Muscle of leg (tissue), 11 donors: ENCODE data around the gene PTBP2. TPM values are rescaled to one million over a fixed set of nuclear protein-coding genes. Genes with fewer than 3 reads are reported as not detected.

Experiments
- DNase-seq: peaks from one replicate; pipeline ENCODE4 v3.0.0; 2013
- H3K27ac ChIP-seq: one replicate; pipeline ENCODE4 v1.5.1; 2013; ENCODE audit warnings: mild to moderate bottlenecking, low read length, control low read depth
- H3K27me3 ChIP-seq: one replicate; pipeline ENCODE4 v1.6.1; 2013; ENCODE audit warnings: low read length; ENCODE audit not compliant: control insufficient read depth, insufficient read depth
- H3K36me3 ChIP-seq: one replicate; pipeline ENCODE4 v1.6.1; 2013; ENCODE audit warnings: low read length; ENCODE audit not compliant: control insufficient read depth, insufficient read depth
- H3K4me1 ChIP-seq: one replicate; pipeline ENCODE4 v1.6.1; 2013; ENCODE audit warnings: low read length; ENCODE audit not compliant: control insufficient read depth, insufficient read depth
- H3K4me3 ChIP-seq: one replicate; pipeline ENCODE4 v1.5.1; 2013; ENCODE audit warnings: low read length, control low read depth
- H3K9me3 ChIP-seq: replicated peaks from 2 replicates; pipeline ENCODE4 v1.6.1; 2013; ENCODE audit warnings: low read depth, low read length; ENCODE audit not compliant: control insufficient read depth
- WGBS: methylation state at CpG from one replicate; pipeline ENCODE4 v1.1.5; 2013; ENCODE audit warnings: missing lambda C conversion rate; ENCODE audit not compliant: insufficient coverage; 5-methylcytosine and 5-hydroxymethylcytosine counted together
- polyA plus RNA-seq, 8 donors: library from polyadenylated mRNA; unstranded; fragments of 120-200 nt; gene quantifications; one replicate each; pipeline versions ENCODE4 v1.2.1 to v1.2.3, GENCODE V29; 2013; ENCODE audit warnings: inconsistent platforms in 1 of 8, low replicate concordance in 1 of 8; ENCODE audit not compliant: insufficient read length in 8 of 8, insufficient read depth in 1 of 8
- total RNA-seq: library from RNA; stranded (reverse); fragments of 120-200 nt; gene quantifications from one replicate; pipeline ENCODE4 v1.2.4, GENCODE V29; 2013

The PTBP2 gene
- total and polyA plus RNA-seq, 9 donors = 23.4 to 36.9 (median 28.8) TPM

DNA sequence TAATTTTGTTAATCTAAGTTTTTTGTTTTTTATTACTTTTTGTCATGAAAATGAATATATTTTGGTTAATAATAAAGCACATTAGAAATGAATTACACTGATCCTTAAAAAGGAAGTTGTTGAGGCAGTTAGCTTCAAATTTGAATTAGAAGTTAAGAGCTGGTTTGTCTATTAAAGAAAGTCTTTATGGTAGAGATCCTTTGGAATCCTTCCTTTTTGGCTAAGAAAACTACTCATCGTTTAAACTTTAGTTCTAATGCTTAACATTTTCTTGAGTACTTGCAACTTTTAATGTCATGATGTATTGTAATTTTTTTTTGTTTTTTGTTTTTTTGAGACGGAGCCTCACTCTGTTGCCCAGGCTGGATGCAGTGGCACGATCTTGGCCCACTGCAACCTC lies 2.4 kb downstream of the PTBP2 start:
- Histone ChIP-seq H3K36me3 (peaks cover 15% of the 10 kb centered on the region), H3K4me1 (no peaks in the 10 kb centered on the region), H3K27ac (no peak overlapping the region), H3K27me3 (no peaks in the 10 kb centered on the region), H3K9me3 (no peaks in the 10 kb centered on the region), H3K4me3 (no peak overlapping the region)
- no CpG with 5 or more reads among the region's 3 CpGs for WGBS
- peak; percentile 75 for DNase-seq

DNA sequence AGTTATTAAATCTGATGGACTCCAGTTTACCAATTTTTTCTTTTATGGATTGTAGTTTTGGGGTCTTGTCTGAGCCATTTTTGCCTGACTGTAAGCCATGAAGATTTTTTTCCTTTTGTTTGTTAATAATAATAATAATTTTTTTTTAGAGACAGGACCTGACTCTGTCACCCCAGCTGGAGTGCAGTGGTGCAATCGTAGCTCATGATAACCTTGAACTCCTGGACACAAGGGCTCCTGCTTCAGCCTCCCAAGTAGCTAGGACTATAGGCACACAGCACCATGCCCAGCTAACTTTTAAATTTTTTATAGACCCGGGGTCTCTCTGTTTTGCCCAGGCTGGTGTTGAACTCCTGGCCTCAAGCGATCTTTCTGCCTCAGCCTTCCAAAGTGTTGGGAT lies 6.3 kb downstream of the PTBP2 start:
- 100% methylated on average over 1 of the region's 3 CpGs for WGBS
- no peak for DNase-seq
- H3K9me3 ChIP-seq = no peaks in the 10 kb centered on the region
- no peak overlapping the region for H3K4me3 ChIP-seq
- peaks cover 17% of the 10 kb centered on the region for H3K36me3 ChIP-seq
- H3K27me3 ChIP-seq = no peaks in the 10 kb centered on the region
- H3K27ac ChIP-seq = no peak overlapping the region
- no peaks in the 10 kb centered on the region for H3K4me1 ChIP-seq

DNA sequence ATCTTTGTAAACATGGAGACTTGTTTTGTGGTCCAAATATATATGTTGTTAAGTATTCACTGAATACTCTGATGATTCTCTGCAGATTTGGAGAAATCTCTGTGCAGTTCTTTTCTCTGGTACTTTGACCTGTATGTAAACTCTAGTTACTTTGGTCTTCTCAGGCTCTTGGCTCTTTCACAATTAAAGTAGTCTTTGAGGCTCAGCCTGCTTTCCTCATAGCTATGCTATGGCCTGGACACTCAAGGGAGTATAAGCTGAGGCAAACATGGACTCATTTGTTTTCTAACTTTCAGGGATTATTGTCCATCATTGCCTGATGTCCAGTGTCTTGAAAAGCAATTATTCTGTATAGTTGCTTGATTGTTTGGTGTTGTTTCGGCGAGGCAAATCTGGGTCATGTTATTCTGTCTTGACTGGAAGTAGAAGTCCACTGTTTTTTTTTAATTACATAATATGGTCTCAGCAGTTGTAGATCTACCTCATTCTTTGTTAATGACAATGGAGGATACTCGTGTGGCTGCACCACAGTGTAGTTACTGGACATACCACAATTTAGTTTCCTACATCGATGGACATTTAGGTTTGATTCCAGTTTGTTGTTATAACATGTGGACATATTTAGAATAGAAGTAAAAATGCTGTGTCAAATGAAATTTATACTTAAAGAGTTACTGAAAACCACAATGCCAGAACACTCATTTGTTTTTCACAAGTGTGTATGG lies 9.2 kb downstream of the PTBP2 start:
- Histone ChIP-seq H3K36me3 (peaks cover 17% of the 10 kb centered on the region), H3K27me3 (no peaks in the 10 kb centered on the region), H3K9me3 (peaks cover under 1% of the 10 kb centered on the region), H3K4me3 (no peak overlapping the region), H3K4me1 (no peaks in the 10 kb centered on the region), H3K27ac (peak overlapping the region; percentile 9)
- WGBS = no CpG with 5 or more reads among the region's 4 CpGs
- peak; percentile 83 for DNase-seq

DNA sequence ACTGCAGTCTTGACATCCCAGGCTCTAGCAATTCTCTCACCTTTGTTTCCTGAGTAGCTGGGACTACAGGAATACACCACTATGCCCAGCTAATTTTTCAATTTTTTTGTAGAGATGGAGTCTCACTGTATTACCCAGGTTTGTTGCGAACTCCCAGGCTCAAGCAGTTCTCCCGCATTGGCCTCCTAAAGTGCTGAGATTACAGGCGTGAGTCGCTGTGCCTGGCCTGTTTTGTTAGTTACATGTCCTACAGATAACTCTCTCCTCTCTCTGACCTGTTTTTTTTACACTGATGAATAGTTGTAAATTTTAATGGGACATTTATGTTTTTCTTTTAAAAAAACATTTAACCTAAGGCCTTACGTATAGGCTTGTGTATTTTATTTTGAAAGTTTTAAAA lies 19.8 kb downstream of the PTBP2 start:
- H3K4me3 ChIP-seq = no peak overlapping the region
- no peaks in the 10 kb centered on the region for H3K9me3 ChIP-seq
- DNase-seq = no peak
- H3K27me3 ChIP-seq = no peaks in the 10 kb centered on the region
- peaks cover 3% of the 10 kb centered on the region for H3K36me3 ChIP-seq
- H3K27ac ChIP-seq = no peak overlapping the region
- WGBS = no CpG with 5 or more reads among the region's 5 CpGs
- H3K4me1 ChIP-seq = no peaks in the 10 kb centered on the region

DNA sequence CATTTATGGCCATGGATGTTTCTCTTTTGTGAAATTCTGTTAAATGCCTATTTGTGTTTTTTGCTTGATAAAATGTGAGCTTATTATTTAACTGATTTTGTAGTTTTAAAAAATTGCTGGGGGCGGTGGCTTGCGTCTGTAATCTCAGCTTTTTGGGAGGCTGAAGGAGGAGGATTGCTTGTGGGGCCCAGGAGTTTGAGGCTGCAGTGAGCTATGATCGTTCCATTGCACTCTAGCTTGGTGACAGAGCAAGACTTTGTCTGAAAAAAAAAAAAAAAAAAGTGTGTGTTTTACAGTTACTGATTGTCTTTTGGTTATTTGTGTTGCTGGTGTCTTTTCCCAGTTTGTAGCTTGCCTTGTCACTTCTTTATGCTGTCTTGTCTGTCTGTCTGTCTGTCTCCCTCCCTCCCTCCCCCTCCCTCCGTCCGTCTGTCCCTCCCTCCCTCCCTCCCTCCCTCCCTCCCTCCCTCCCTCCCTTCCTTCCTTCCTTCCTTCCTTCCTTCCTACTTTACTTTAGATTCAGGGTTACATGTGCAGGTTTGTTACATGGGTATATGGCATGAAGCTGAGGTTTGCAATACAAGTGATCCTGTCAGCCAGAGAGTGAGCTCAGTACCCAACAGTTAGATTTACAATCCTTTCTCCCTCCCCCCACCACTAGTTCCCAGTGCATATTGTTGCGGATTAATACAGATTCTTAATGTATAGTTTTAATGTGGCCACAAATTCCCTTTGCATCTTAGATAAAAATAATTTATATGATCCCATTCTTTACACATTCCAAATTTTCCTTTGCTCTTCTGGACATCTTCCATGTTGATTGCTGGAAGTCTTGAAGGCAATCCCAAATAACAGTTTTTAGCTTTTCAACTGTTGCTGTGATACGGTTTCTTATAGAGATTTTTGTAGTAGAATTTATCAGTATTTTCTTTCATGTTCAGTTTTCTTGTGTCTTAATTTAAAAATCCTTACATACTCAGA lies 25.1 kb downstream of the PTBP2 start:
- Histone ChIP-seq H3K4me1 (no peaks in the 10 kb centered on the region), H3K36me3 (no peaks in the 10 kb centered on the region), H3K27ac (no peak overlapping the region), H3K27me3 (no peaks in the 10 kb centered on the region), H3K4me3 (no peak overlapping the region), H3K9me3 (no peaks in the 10 kb centered on the region)
- 80% methylated on average over 3 of the region's 7 CpGs for WGBS
- DNase-seq = peak; percentile 57

DNA sequence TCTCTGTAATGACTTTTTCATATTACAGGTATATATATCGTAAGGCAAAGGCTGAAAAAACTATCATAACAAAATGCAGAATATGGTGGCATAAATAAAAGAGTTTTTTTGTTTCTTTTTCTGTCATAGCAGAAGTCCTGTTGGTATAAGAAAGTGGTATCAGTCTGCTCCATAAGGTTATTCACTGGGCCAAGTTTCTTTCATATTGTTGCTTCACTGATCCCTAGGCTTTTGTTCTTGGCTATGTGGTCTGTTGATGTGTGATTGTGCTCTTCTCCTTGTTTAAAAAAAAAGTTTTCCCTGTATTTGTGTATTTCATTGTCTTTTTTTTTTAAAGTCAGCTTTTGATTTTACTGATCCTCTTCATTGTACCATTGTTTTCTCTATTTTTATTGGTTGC lies 26.0 kb downstream of the PTBP2 start:
- no peak overlapping the region for H3K27ac ChIP-seq
- H3K4me1 ChIP-seq = no peaks in the 10 kb centered on the region
- peaks cover 1% of the 10 kb centered on the region for H3K36me3 ChIP-seq
- H3K4me3 ChIP-seq = no peak overlapping the region
- WGBS = no CpG with 5 or more reads among the region's 1 CpG
- H3K27me3 ChIP-seq = no peaks in the 10 kb centered on the region
- no peaks in the 10 kb centered on the region for H3K9me3 ChIP-seq
- peak; percentile 18 for DNase-seq

DNA sequence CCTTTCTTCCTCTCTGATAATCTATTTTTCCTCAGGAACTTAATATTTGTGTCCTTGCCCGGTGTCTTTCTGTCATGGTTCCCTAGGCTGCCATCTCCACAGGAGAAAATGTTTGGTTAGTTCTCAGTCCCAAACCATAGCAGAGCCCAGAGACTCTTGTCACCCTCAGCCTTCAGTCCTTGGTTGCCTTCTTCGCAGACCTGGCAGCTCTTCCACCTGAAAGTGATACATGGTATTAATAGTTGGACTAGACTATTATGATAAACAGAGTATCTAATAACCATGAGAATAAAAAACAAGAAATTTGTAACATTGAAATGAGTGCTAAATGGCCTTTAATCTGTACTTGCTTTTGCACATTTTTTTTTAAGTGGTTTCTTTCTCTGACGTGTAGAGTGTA lies 26.5 kb downstream of the PTBP2 start:
- no peaks in the 10 kb centered on the region for H3K4me1 ChIP-seq
- H3K9me3 ChIP-seq = no peaks in the 10 kb centered on the region
- no peak for DNase-seq
- peaks cover 6% of the 10 kb centered on the region for H3K36me3 ChIP-seq
- H3K27me3 ChIP-seq = no peaks in the 10 kb centered on the region
- H3K27ac ChIP-seq = no peak overlapping the region
- no CpG with 5 or more reads among the region's 3 CpGs for WGBS
- no peak overlapping the region for H3K4me3 ChIP-seq

DNA sequence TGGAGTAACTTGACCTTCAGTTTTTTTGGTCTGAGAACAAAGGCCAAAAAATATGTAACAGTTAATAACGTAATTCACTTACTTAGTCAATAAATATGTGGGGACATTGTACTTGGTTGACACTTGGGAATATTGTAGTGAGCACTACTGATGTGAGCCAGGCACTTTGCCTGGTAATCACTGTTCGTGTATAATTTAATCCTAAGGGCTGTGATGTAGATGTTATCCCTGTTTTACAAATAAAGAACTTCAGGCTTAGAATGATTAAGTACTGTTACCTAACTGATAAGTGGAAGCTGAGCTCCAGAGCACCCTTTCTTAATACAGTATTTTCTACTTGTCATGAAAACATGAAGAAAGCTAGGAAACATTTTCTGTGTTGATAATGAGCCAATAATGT lies 28.0 kb downstream of the PTBP2 start:
- H3K27ac ChIP-seq = no peak overlapping the region
- H3K36me3 ChIP-seq = peaks cover 8% of the 10 kb centered on the region
- H3K4me3 ChIP-seq = no peak overlapping the region
- no peaks in the 10 kb centered on the region for H3K4me1 ChIP-seq
- H3K27me3 ChIP-seq = no peaks in the 10 kb centered on the region
- WGBS = no CpG with 5 or more reads among the region's 2 CpGs
- peak; percentile 22 for DNase-seq
- H3K9me3 ChIP-seq = no peaks in the 10 kb centered on the region

DNA sequence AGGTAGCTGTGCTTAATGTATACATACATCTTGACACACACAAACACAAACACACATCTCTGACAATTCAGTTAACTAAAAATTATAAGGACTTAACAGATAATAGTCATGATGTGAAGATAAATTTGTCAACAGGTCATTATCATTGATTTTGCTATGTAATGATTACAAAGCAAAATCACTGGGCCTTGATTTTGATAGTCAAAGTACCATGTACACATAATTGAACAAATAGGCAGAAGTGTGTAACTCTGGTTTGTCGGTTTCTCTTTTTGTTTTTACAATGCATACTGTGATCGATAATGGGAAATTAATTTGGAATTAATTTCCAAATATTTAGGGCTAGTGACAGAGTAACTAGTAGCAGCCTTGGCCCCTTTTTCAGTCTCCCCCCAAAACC lies 30.8 kb downstream of the PTBP2 start:
- H3K4me1 ChIP-seq = no peaks in the 10 kb centered on the region
- no peak overlapping the region for H3K4me3 ChIP-seq
- no peak overlapping the region for H3K27ac ChIP-seq
- no peaks in the 10 kb centered on the region for H3K9me3 ChIP-seq
- no peak for DNase-seq
- no CpG with 5 or more reads among the region's 2 CpGs for WGBS
- H3K36me3 ChIP-seq = peaks cover 16% of the 10 kb centered on the region
- no peaks in the 10 kb centered on the region for H3K27me3 ChIP-seq

DNA sequence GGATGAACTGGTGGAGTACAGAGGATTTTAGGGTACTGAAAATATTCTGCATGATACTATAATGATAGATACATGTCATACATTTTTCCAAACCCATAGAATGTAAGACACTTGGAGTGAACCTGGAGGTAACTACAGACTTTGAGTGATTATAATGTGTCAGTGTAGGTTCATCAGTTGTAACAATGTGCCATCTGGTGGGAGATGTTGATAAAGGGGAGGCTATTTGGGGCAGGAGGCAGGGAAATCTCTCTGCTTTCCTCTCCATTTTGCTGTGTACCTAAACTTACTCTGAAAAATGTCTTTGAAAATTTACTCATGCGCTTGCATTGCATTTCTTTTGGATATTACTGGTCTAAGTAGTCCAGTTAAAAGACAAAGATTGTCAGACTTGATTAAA lies 35.2 kb downstream of the PTBP2 start:
- DNase-seq = no peak
- no peak overlapping the region for H3K27ac ChIP-seq
- no peak overlapping the region for H3K4me3 ChIP-seq
- H3K36me3 ChIP-seq = peaks cover 20% of the 10 kb centered on the region
- H3K27me3 ChIP-seq = no peaks in the 10 kb centered on the region
- H3K9me3 ChIP-seq = peaks cover 4% of the 10 kb centered on the region
- WGBS = no CpG with 5 or more reads among the region's 1 CpG
- H3K4me1 ChIP-seq = no peaks in the 10 kb centered on the region
